ENCODE results near the gene CBX5.

CBX5 gene

DNA sequence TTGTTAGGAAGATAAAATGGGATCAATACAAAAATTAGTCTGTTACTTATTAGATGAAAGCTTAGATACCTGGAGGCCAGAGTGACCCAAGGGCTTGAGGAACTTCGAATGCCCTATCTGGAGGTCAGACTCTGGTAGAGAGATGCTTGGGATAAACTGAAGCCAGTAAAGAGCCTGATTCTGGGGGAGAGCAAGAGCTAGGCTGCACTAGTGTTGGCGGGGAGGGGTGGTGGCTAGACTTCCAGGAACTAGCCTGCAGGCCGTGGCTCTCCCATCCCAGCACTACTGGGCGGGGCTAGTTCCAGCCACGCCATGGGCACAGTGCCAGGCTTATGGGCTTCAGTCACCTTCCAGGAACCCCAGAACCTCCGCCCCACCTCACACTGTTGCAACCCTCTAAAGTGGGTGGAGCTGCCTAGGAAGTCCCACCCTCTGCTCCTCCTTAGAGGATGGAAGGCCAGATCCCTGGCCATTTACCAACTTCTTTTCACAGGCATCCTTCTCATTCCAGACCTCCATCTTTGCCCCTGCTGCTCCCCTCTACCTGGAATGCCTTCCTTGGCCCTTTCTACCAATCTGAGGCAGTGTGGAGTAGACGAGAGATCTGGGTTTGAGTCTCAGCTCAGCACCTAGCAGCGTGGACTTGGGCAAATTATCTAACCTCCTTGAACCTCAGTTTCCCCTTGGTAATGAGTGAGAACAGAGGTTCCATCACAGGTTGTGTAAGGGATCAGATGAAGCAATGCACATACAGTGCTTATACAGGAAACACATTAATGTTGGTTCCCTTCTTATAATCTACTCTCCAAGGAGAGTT, 27.2 kb upstream of the CBX5 start:
- H3K4me3 ChIP-seq (ENCODE audit: low read depth, low read length) = no peak overlapping the region
- TF ChIP-seq, protein P1, sequence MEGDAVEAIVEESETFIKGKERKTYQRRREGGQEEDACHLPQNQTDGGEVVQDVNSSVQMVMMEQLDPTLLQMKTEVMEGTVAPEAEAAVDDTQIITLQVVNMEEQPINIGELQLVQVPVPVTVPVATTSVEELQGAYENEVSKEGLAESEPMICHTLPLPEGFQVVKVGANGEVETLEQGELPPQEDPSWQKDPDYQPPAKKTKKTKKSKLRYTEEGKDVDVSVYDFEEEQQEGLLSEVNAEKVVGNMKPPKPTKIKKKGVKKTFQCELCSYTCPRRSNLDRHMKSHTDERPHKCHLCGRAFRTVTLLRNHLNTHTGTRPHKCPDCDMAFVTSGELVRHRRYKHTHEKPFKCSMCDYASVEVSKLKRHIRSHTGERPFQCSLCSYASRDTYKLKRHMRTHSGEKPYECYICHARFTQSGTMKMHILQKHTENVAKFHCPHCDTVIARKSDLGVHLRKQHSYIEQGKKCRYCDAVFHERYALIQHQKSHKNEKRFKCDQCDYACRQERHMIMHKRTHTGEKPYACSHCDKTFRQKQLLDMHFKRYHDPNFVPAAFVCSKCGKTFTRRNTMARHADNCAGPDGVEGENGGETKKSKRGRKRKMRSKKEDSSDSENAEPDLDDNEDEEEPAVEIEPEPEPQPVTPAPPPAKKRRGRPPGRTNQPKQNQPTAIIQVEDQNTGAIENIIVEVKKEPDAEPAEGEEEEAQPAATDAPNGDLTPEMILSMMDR (IDR thresholded peaks at IDR 0.05; ENCODE audit: control insufficient read depth, extremely low read depth, insufficient read depth) = no peak
- DNase-seq (ENCODE audit: low read depth) = no peak

DNA sequence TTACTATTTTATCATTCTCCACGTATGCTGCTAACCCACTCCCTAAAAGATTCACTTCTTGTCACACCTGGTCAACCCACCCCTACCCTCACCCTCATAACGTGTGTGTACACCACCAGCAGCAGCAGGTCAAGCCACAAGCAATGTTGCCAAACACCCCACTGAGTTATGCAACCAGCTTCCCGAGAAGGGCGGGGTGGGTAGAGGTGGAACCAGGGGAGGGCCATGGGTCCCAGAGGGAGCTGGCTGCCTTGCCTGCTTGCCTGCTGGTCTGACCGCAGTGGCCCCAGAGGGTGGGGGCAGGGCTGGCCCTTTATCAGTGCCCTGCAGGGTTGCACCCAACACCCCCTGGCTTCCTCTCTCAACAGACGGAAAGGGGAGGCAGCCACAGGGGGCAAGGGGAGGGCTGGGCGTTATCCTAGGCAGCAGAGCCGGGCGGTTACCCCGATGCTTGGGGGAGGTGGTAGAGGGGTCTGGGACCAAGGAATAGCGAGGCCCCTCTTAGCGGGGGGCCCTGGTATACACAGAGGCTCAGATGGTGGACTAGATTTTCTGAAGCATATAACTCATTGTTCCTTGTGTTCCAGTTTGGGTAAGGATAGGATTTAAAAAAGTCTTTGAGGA, 24.4 kb upstream of the CBX5 start:
- no peak for DNase-seq (ENCODE audit: low read depth)
- TF ChIP-seq, protein P1 (IDR thresholded peaks at IDR 0.05; ENCODE audit: control insufficient read depth, extremely low read depth, insufficient read depth) = no peak

DNA sequence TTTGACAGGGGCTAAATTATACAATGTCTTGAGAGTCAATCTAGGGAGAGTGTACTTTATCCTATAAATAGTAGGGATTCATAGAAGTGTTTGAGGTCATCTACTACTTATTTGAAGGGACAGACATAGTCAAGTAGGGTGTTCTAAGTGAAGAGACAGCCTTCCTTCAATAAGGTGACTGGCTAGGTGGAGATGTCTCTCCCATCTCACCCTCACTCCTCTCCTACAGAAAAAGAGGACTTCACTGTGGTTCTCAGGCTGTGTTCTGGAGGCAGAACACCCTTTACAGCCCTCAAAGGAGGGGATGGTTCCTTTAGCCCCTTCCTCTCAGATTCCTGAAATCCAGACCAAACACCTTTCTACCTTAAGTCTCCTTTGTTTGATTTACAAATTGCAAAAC, 23.7 kb upstream of the CBX5 start:
- H3K4me3 ChIP-seq (ENCODE audit: low read depth, low read length) = no peak overlapping the region

More for the DNA sequence above, 24.4 kb upstream of the CBX5 start:
- no peak overlapping the region for H3K4me3 ChIP-seq (ENCODE audit: low read depth, low read length)

DNA sequence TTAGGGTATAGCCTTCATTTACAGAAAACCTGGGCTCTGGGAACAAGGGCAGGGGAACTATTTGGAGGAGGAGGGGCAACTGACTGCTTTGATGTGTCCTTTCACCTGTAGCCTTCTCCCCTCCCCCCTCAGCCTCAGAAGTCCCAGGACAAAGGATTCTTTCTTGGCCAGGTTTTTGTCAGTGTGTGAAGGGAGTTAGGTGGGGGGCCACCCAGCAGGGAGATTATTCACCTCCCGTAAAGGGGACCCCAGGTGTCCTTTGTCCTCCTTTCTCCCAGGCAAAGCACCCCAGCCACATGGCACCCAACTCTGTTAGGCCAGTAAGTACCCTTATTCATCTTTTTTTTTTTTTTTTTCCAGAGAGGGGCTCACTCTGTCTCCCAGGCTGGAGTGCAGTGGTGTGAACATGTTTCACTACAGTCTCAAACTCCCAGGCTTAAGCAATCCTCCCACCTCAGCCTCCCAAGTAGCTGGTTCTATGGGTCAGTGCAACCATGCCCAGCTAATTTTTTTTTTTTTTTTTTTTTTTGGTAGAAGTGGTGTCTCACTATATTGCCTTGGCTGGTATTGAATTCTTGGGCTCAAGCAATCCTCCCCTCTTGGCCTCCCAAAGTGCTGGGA, 21.6 kb upstream of the CBX5 start:
- no peak for DNase-seq (ENCODE audit: low read depth)
- TF ChIP-seq, protein P1 (IDR thresholded peaks at IDR 0.05; ENCODE audit: control insufficient read depth, extremely low read depth, insufficient read depth) = no peak
- no peak overlapping the region for H3K4me3 ChIP-seq (ENCODE audit: low read depth, low read length)

More for the DNA sequence above, 23.7 kb upstream of the CBX5 start:
- DNase-seq (ENCODE audit: low read depth) = no peak
- TF ChIP-seq, protein P1 (IDR thresholded peaks at IDR 0.05; ENCODE audit: control insufficient read depth, extremely low read depth, insufficient read depth) = no peak

DNA sequence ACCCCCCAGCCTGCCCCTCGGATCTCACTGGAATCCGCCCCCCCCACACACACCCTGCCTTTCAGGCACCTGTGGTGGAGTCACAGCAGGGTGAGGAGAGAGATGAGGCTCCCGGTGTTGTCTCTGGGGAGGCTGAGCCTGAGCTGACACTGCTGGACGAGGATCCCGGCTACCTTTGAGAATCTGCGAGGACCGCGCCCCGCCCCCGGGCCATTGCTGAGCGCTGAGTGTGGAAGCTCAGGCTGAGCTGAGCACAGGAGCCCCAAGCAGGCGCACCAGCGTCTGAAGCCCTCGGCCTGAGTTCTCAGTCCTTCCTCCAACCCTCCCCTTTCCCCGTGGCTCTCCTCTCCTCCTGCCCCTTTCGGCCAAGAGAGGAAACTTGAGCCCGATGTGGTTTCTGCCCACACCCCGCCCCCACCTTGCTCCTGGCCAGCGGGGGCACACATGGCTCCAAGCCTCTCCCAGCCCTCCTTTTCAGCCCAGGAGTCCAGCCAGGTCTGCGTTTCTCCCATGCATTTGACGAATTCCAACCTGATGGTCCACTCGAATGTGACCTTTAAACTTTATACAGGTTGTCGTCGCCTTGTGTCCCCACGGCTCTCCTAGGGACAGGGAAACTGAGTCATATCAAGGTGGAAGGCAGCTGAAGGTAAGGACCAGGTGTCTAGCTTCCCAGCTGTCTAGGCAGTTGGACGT, 21.0 kb upstream of the CBX5 start, which contains the start of gene NFE2:
TSS of gene NFE2 (minus strand) at position 284 of the 696 bp plus-strand sequence. CDS start 5,767 bp downstream, outside the sequence.
- H3K4me3 ChIP-seq (ENCODE audit: low read depth, low read length) = peak within 1 kb of the TSS; percentile 18; the same call in 1 of the 2 replicates
- no peak for DNase-seq (ENCODE audit: low read depth)

DNA sequence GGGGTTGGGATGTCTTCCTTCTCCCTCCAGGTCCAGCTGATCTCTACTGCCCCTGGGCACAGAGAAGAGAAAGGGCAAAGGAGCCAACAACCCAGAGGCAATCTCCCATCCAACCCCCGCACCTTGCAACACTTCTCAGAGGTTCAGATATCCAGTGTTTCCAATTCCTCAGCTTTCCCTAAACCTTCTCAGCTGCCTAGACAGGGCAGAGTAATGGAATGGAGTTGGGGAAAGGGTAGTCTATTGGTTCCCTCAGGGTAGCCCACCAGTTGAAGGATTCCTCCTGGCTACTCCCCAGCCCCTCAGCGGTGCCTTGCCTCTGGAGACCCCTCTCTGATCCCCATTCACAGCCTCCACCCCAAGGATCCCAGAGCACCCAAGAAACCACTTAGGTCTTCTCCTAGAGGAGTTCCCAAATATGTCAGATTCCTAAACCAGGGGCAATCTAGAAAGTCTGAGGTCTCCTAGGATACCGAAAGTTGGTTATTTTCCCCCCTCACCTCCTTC, 20.4 kb upstream of the CBX5 start:
- peak overlapping the region; percentile 18; the same call in 1 of the 2 replicates for H3K4me3 ChIP-seq (ENCODE audit: low read depth, low read length)

More for the DNA sequence above, 21.0 kb upstream of the CBX5 start, which contains the start of gene NFE2:
- TF ChIP-seq, protein P1 (IDR thresholded peaks at IDR 0.05; ENCODE audit: control insufficient read depth, extremely low read depth, insufficient read depth) = no peak

More for the DNA sequence above, 20.4 kb upstream of the CBX5 start:
- TF ChIP-seq, protein P1 (IDR thresholded peaks at IDR 0.05; ENCODE audit: control insufficient read depth, extremely low read depth, insufficient read depth) = no peak
- no peak for DNase-seq (ENCODE audit: low read depth)
